ENCODE data around the gene MBTPS2. TPM values are rescaled to one million over a fixed set of nuclear protein-coding genes. Genes with fewer than 3 reads are reported as not detected.
A peak's percentile ranks its signal among the peaks of the same experiment; 100 is the strongest.

The MBTPS2 gene
- total RNA-seq, 1 donor from 2014 or later: 13.5 TPM

DNA sequence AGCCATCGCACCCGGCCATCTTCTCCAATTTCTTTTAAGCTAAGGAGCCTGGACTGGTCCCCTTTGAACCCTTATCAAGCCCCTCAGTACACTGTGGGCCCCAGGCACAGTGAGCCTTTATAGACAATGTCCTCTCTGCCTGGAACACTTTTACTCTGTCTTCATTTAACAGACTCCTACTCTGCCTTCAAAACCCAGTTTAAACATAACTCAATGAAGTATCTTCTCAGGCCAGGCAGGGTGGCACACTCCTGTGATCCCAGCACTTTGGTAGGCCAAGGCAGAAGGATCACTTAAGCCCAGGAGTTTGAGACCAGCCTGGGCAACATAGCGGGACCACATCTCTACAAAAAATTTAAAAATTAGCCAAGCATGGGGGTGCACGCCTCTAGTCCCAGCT lies 73.6 kb downstream of the MBTPS2 start:
- Mint-ChIP-seq H3K27me3 (no peaks in the 10 kb centered on the region), H3K4me1 (ENCODE audit: low read depth) (peaks cover 3% of the 10 kb centered on the region), H3K27ac (no peak overlapping the region), H3K36me3 (ENCODE audit: insufficient read depth) (peaks cover 2% of the 10 kb centered on the region), H3K4me3 (ENCODE audit: low read depth) (no peak overlapping the region), H3K9me3 (ENCODE audit: low read depth) (peaks cover 6% of the 10 kb centered on the region)
- no peak for DNase-seq (ENCODE audit: low spot score, unreplicated experiment)
- no peak for TF ChIP-seq CTCF (IDR thresholded peaks at IDR 0.05; ENCODE audit: unreplicated experiment)

GRCh38 chrX:21926116-21926515 lies 86.7 kb downstream of the MBTPS2 start:
- TF ChIP-seq CTCF (IDR thresholded peaks at IDR 0.05; ENCODE audit: unreplicated experiment): no peak
- no peaks in the 10 kb centered on the region for H3K9me3 Mint-ChIP-seq (ENCODE audit: low read depth)
- no peak overlapping the region for H3K27ac Mint-ChIP-seq
- no peak for DNase-seq (ENCODE audit: low spot score, unreplicated experiment)
- H3K4me3 Mint-ChIP-seq (ENCODE audit: low read depth): no peak overlapping the region
- H3K27me3 Mint-ChIP-seq: peaks cover 2% of the 10 kb centered on the region
- H3K4me1 Mint-ChIP-seq (ENCODE audit: low read depth): peaks cover 8% of the 10 kb centered on the region
- no peaks in the 10 kb centered on the region for H3K36me3 Mint-ChIP-seq (ENCODE audit: insufficient read depth)

DNA sequence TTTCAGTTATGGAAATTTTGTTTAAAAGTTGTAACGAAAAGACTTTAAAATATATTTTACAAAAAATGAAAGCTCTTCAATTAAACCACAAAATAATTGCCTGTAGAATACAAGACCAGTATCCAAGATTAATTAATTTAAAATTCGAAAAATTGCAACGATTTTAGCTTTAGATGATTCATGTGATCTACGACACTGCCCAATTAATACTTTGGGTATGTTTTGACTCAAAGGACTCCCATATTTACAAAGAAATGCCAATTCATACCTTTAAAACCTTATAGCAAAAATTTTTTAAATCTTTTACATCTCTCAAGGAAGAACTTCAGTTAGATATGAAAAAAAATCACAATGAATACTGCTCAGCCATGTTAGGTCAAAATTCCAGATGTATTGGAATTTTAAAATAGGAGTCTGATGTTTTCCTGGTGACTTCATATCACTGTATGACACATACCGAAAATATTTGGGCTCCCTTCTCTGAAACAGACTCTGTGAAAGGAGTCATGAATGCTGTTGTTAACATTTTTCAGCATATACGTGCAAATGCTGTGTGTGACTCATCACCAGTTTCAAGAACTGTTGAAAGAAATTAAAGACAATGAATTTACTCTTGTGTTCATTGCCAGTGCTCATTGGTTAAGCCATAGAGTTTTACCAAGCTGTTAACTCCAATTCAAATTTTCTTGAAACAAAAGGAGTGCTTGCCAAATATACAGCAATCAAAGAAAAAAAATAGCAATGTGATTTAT lies 87.3 kb downstream of the MBTPS2 start:
- no peak for TF ChIP-seq CTCF (IDR thresholded peaks at IDR 0.05; ENCODE audit: unreplicated experiment)
- no peak overlapping the region for H3K4me3 Mint-ChIP-seq (ENCODE audit: low read depth)
- peaks cover 8% of the 10 kb centered on the region for H3K4me1 Mint-ChIP-seq (ENCODE audit: low read depth)
- H3K27ac Mint-ChIP-seq: peak overlapping the region; percentile 90
- no peaks in the 10 kb centered on the region for H3K36me3 Mint-ChIP-seq (ENCODE audit: insufficient read depth)
- DNase-seq (ENCODE audit: low spot score, unreplicated experiment): no peak
- peaks cover 2% of the 10 kb centered on the region for H3K27me3 Mint-ChIP-seq
- H3K9me3 Mint-ChIP-seq (ENCODE audit: low read depth): no peaks in the 10 kb centered on the region

DNA sequence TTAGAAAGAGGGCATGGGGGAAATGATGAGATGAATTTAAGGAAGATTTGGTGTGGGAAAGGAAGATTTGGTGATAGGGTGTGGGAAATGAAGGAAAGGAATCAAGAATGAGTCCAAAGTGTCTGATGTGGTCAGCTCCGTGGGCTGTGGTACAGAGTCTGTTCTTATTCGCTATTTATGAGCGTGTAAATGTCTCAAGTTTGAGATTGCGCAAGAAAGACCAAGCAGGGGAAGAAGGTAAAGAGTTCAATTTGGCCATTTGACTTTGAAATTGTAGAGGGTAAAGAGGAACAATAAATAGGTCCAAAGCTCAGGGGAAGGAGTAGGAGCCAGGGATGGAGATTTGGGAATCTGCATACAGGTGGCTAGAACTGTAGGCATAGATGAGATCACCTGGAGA lies 89.8 kb downstream of the MBTPS2 start:
- no peak for TF ChIP-seq CTCF (IDR thresholded peaks at IDR 0.05; ENCODE audit: unreplicated experiment)
- H3K27ac Mint-ChIP-seq: no peak overlapping the region
- no peak for DNase-seq (ENCODE audit: low spot score, unreplicated experiment)
- peaks cover 8% of the 10 kb centered on the region for H3K4me1 Mint-ChIP-seq (ENCODE audit: low read depth)
- H3K9me3 Mint-ChIP-seq (ENCODE audit: low read depth): no peaks in the 10 kb centered on the region
- H3K27me3 Mint-ChIP-seq: peaks cover 2% of the 10 kb centered on the region
- no peaks in the 10 kb centered on the region for H3K36me3 Mint-ChIP-seq (ENCODE audit: insufficient read depth)
- no peak overlapping the region for H3K4me3 Mint-ChIP-seq (ENCODE audit: low read depth)

DNA sequence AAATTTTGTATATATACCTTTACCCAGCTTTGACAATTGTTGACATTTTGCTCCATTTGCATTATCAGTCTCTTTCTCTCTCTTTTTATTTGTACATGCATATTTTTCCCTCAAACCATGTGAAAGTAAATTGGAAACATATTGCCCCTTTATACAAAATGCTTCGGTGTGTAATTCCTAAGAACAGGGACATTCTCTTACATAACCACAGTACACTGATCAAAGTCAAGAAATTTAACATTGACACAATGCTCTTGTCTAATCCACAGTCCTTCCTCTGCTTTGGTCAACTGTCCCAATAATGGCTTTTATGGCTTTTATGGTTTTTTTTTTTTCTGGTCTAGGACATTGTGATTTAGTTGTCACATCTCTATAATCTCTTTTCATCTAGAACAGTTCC lies 91.6 kb downstream of the MBTPS2 start:
- Mint-ChIP-seq H3K4me1 (ENCODE audit: low read depth) (peaks cover 8% of the 10 kb centered on the region), H3K36me3 (ENCODE audit: insufficient read depth) (no peaks in the 10 kb centered on the region), H3K9me3 (ENCODE audit: low read depth) (no peaks in the 10 kb centered on the region), H3K4me3 (ENCODE audit: low read depth) (no peak overlapping the region), H3K27me3 (peaks cover 2% of the 10 kb centered on the region), H3K27ac (no peak overlapping the region)
- no peak for TF ChIP-seq CTCF (IDR thresholded peaks at IDR 0.05; ENCODE audit: unreplicated experiment)
- DNase-seq (ENCODE audit: low spot score, unreplicated experiment): no peak

Measured in progenitor cell of endocrine pancreas (in vitro differentiated cells).